RWPE1 (cell line): ENCODE measurements around the gene COLEC12.

ENCODE experiments used
- CTCF ChIA-PET: fragments of 350-600 bp; sonication (Branson Sonifier 250); formaldehyde crosslinking; extraction: SDS; loops from one replicate; lab custom pipeline; 2021; lab: Yijun Ruan, JAX
- POLR2A ChIA-PET: fragments of 400-600 bp; formaldehyde crosslinking; extraction: SDS; loops from one replicate; lab custom pipeline; 2020; ENCODE audit warnings: antibody characterized with exemption; ENCODE audit not compliant: low non-redundant PET; lab: Yijun Ruan, JAX
- DNase-seq: peaks from one replicate; pipeline ENCODE4 v3.0.0; 2012; ENCODE audit warnings: low spot score
- H3K27ac ChIP-seq: fragments of 450-650 bp; 2 replicates; pipeline ENCODE4 v1.5.1; 2017
- TF ChIP-seq, protein P1 (sequence below): fragments of 450-650 bp; conservative IDR thresholded peaks from 2 replicates; pipeline ENCODE4 v1.5.1; 2017; ENCODE audit warnings: low read depth, mild to moderate bottlenecking

The COLEC12 gene

DNA sequence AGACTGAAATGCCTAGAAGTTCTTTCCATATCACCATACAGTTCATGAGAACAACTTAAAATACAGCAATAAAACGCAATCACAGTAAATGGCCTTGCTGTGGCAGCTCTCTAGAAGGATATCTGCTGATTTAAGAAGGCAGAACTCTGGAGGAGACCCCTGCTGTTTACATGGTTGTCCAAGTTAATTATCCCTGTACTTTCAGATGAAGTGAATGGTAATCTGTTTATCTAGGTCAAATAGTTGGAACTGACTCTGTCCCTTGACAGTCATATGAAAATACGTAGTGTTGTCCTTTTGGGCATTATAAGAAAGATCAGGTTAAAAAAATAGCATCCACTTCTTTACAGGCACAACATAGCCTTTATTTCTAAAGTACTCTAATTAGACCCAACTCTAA lies 115.6 kb downstream of the COLEC12 start:
- POLR2A ChIA-PET: no interaction called here
- TF ChIP-seq, protein P1, sequence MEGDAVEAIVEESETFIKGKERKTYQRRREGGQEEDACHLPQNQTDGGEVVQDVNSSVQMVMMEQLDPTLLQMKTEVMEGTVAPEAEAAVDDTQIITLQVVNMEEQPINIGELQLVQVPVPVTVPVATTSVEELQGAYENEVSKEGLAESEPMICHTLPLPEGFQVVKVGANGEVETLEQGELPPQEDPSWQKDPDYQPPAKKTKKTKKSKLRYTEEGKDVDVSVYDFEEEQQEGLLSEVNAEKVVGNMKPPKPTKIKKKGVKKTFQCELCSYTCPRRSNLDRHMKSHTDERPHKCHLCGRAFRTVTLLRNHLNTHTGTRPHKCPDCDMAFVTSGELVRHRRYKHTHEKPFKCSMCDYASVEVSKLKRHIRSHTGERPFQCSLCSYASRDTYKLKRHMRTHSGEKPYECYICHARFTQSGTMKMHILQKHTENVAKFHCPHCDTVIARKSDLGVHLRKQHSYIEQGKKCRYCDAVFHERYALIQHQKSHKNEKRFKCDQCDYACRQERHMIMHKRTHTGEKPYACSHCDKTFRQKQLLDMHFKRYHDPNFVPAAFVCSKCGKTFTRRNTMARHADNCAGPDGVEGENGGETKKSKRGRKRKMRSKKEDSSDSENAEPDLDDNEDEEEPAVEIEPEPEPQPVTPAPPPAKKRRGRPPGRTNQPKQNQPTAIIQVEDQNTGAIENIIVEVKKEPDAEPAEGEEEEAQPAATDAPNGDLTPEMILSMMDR: no peak
- CTCF ChIA-PET: no interaction called here
- no peak for DNase-seq
- no peak overlapping the region for H3K27ac ChIP-seq

- POLR2A ChIA-PET: no interaction called here
- CTCF ChIA-PET: no interaction called here
- H3K27ac ChIP-seq: no peak overlapping the region
- no peak for DNase-seq
- TF ChIP-seq, protein P1: no peak
Measured at GRCh38 chr18:383135-383534, 117.4 kb downstream of the COLEC12 start.

DNA sequence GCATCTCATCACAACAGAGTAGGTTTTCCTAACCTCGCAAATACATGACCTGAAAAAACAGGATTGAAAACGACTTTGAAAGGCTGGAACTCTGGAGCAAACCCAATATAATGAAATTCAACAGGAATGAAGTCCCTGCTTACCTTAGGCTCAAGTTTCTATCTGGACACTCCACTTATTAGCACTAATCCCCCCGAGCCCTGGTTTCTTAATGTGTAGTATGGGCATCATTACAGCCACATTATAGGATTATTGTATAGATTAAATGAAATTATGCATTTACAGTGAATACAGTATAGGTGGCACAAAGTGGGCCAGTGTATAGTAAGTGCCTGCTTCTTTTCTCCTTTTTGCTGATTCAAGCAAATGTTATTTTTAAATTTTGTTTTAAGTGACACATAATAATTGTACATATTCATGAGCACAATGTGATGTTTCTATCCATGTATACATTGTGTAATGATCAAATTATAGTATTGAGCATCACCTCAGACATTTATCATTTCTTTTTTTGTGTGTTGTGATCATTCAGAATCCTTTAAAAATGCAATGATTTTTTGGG lies 118.0 kb downstream of the COLEC12 start:
- no peak overlapping the region for H3K27ac ChIP-seq
- CTCF ChIA-PET: no interaction called here
- TF ChIP-seq, protein P1: no peak
- POLR2A ChIA-PET: no interaction called here
- no peak for DNase-seq

DNA sequence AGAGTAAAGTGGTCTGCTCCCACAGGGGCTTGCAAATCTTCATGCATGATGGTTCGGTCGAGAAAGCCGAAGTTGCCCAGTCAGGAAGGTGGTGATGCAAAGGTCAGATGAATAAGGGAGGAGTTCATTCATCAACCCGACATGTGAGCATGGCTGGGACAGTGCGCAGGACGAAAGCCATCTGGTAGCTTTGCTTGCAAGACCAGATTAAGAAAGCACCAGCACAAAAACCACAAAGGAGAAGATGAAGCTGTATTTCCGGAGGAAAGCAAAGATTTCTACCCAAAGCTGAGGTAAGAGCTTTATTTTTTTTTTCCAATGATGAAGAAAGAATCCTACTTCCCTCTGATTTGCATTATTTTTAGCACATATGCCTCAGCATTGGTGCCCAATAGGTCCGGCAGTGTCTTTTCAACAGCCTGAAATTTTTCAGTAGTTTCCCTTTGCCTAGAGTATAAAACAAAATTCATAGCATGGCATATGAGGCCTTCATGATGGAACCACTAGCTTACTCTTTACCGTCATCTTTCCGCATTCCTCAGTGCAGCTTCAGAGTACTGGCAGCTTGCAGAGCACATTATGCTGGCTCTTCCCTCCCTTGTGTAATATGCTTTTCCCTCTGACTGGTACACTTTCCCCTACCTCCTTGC lies 120.7 kb downstream of the COLEC12 start:
- ChIA-PET CTCF (interaction anchor here (0.6 kb wide), 1 partner anchor 41 kb away, joined by 7 read pairs; no protein-coding TSS in a partner anchor), POLR2A (no interaction called here)
- TF ChIP-seq, protein P1: no peak
- DNase-seq: no peak
- H3K27ac ChIP-seq: no peak overlapping the region

DNA sequence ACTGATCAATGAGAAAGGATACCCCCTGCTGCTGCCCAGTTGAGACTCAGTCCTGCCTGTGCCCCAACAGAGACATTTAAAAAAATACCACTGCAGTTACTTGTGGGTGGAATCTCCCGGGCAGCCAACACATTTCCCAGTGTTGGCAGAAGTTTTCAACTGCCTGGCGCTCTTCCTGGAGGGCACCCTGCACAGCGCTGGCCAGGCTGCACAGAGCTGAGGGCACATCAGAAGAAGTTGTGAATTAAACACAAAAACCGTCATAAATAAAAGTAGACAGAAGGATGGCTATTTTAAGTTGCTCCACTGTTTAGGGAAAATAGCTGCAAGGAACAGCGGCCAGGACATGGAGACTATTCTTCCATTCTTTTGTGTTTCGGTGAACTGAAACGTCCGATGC lies 122.4 kb downstream of the COLEC12 start:
- no peak overlapping the region for H3K27ac ChIP-seq
- TF ChIP-seq, protein P1: no peak
- CTCF ChIA-PET: no interaction called here
- no peak for DNase-seq
- POLR2A ChIA-PET: no interaction called here

GRCh38 chr18:377088-377487 lies 123.4 kb downstream of the COLEC12 start:
- ChIA-PET POLR2A (no interaction called here), CTCF (no interaction called here)
- TF ChIP-seq, protein P1: no peak
- no peak for DNase-seq
- H3K27ac ChIP-seq: no peak overlapping the region
